K562 (cell line): ENCODE results near the gene IPCEF1. TPM values are rescaled to one million over a fixed set of nuclear protein-coding genes. Genes with fewer than 3 reads are reported as not detected.

Experiments
- ATAC-seq: fragments of 200-7000 bp; cut with Tn5 transposase; 3 replicates; pipeline ENCODE4 v1.9.1; 2020; ENCODE audit warnings: moderate library complexity
- BruUV-seq: library from RNA; stranded (reverse); fragments of 400-500 nt; replicated peaks from 2 replicates; lab custom pipeline; 2021; lab: Mats Ljungman, UMichigan
- CTCF ChIA-PET: fragments of 300-600 bp; formaldehyde crosslinking; extraction: SDS; loops from one replicate; lab custom pipeline; 2021; ENCODE audit warnings: low intra/inter-chr PET ratio; lab: Yijun Ruan, JAX
- POLR2A ChIA-PET: fragments of 300-600, 350-650 bp; sonication (Branson Sonifier 250); formaldehyde crosslinking; extraction: SDS; loops from one replicate; lab custom pipeline; 2021; ENCODE audit warnings: antibody characterized with exemption, inconsistent platforms; lab: Yijun Ruan, JAX
- DNase-seq, 4 experiments: peaks; one replicate each; pipeline versions ENCODE4 v3.0.0 to v3.0.0-alpha.2; 2011 to 2018; ENCODE audit warnings: low spot score in 3 of 4, mixed read lengths in 3 of 4; ENCODE audit errors: extremely low read depth in 1 of 4
- FAIRE-seq: peaks from 2 replicates; lab custom pipeline; 2011; peaks lifted over from hg19 to GRCh38; lab: Jason Lieb, UNC
- H2AFZ ChIP-seq: 2 replicates; pipeline ENCODE4 v1.6.0; 2011; ENCODE audit warnings: low read depth, low read length, control low read depth, inconsistent platforms
- H3K27ac ChIP-seq: fragments of 200-600 bp; 3 replicates; pipeline ENCODE4 v1.8.0; 2011; ENCODE audit warnings: low read depth, mild to moderate bottlenecking, control low read depth, inconsistent platforms, low read length, moderate library complexity, mixed read lengths; ENCODE audit errors: extremely low read depth
- H3K27me3 ChIP-seq, 2 experiments: fragments of 300-600 bp in 1 of 2; 2 replicates in 1 of 2; 3 replicates in 1 of 2; pipeline versions ENCODE4 v1.6.0 to v1.8.0; 2011; ENCODE audit warnings: inconsistent platforms in 2 of 2, low read length in 2 of 2, mild to moderate bottlenecking in 1 of 2, mixed read lengths in 1 of 2, moderate library complexity in 1 of 2; ENCODE audit not compliant: control insufficient read depth in 2 of 2, insufficient read depth in 2 of 2
- H3K36me3 ChIP-seq: fragments of 300-600 bp; 3 replicates; pipeline ENCODE4 v1.8.0; 2011; ENCODE audit warnings: mild to moderate bottlenecking, low read length, inconsistent platforms; ENCODE audit not compliant: control insufficient read depth, insufficient read depth
- H3K4me1 ChIP-seq, 2 experiments: fragments of 200-600 bp in 1 of 2; replicated peaks in 1 of 2; 2 replicates in 1 of 2; 3 replicates in 1 of 2; pipeline versions ENCODE4 v1.5.1 to v1.8.0; 2011; ENCODE audit warnings: inconsistent platforms in 2 of 2, low read length in 2 of 2, mild to moderate bottlenecking in 1 of 2, mixed read lengths in 1 of 2, moderate library complexity in 1 of 2; ENCODE audit not compliant: control insufficient read depth in 2 of 2, insufficient read depth in 2 of 2
- H3K4me2 ChIP-seq: 2 replicates; pipeline ENCODE4 v1.6.1; 2011; ENCODE audit warnings: low read length, control low read depth, inconsistent platforms, mixed read lengths; ENCODE audit not compliant: insufficient read depth
- H3K4me3 ChIP-seq: fragments of 200-600 bp; sonication (generic), shearing (Covaris generic); 2 replicates; pipeline ENCODE4 v1.5.1; 2016; ENCODE audit warnings: control low read depth, inconsistent platforms
- H3K79me2 ChIP-seq: fragments of 200-600 bp; 3 replicates; pipeline ENCODE4 v1.8.0; 2011; ENCODE audit warnings: low read length, inconsistent platforms; ENCODE audit not compliant: control insufficient read depth, insufficient read depth
- H3K9ac ChIP-seq, 2 experiments: 2 replicates each; pipeline versions ENCODE4 v1.6.0 to v1.6.1; 2011; ENCODE audit warnings: low read depth in 2 of 2, low read length in 2 of 2, control low read depth in 1 of 2, inconsistent platforms in 1 of 2, mild to moderate bottlenecking in 1 of 2, mixed read lengths in 1 of 2; ENCODE audit not compliant: insufficient read depth in 1 of 2
- H3K9me1 ChIP-seq: one replicate; pipeline ENCODE4 v1.6.0; 2011; ENCODE audit warnings: inconsistent platforms, mild to moderate bottlenecking, low read length, moderate library complexity; ENCODE audit not compliant: control insufficient read depth, insufficient read depth
- H3K9me3 ChIP-seq: replicated peaks from 2 replicates; pipeline ENCODE4 v1.5.1; 2011; ENCODE audit warnings: low read depth, low read length, inconsistent platforms; ENCODE audit not compliant: control insufficient read depth, insufficient read depth
- H4K20me1 ChIP-seq: replicated peaks from 2 replicates; pipeline ENCODE4 v1.6.1; 2011; ENCODE audit warnings: low read length, inconsistent platforms, mixed read lengths; ENCODE audit not compliant: control insufficient read depth, insufficient read depth
- ETV6 ChIP-seq, 3 experiments: fragments of 150-350 bp in 1 of 3; sonication (generic) in 1 of 3; formaldehyde crosslinking in 1 of 3; IDR thresholded peaks; 2 replicates each; pipeline versions ENCODE4 v1.6.1 to v1.8.0; 2014 to 2022; ENCODE audit warnings: borderline replicate concordance in 2 of 3, low read depth in 2 of 3, antibody characterized with exemption in 1 of 3, low read length in 1 of 3, mild to moderate bottlenecking in 1 of 3, missing genetic modification reagents in 1 of 3
- HIVEP1 ChIP-seq: fragments of 250-450 bp; sonication (Bioruptor Pico); IDR thresholded peaks from 2 replicates; pipeline ENCODE4 v1.4.0; 2020; ENCODE audit warnings: mild to moderate bottlenecking
- MAFF ChIP-seq: IDR thresholded peaks from 2 replicates; pipeline ENCODE4 v1.6.1; 2012; ENCODE audit warnings: low read length, improper control_type of control experiment
- SIN3A ChIP-seq, 2 experiments: fragments of 150-350 bp in 1 of 2; IDR thresholded peaks; 2 replicates each; pipeline ENCODE4 v1.6.1; 2011 to 2016; ENCODE audit warnings: borderline replicate concordance in 2 of 2, low read depth in 2 of 2, low read length in 2 of 2, mild to moderate bottlenecking in 2 of 2, moderate library complexity in 2 of 2; ENCODE audit not compliant: control insufficient read depth in 1 of 2
- ZFX ChIP-seq: sonication (generic); formaldehyde crosslinking; IDR thresholded peaks from 2 replicates; pipeline ENCODE4 v1.8.0; 2022; ENCODE audit warnings: mild to moderate bottlenecking, missing genetic modification reagents, moderate library complexity
- ZNF408 ChIP-seq: fragments of 250-450 bp; sonication (Bioruptor Pico); IDR thresholded peaks from 2 replicates; pipeline ENCODE4 v1.4.0; 2020; ENCODE audit warnings: low read depth, mild to moderate bottlenecking, moderate library complexity
- WGBS: fragments of 100-300 bp; shearing (Covaris generic); methylation state at CpG from one replicate; pipeline ENCODE4 v1.1.6; 2016; ENCODE audit warnings: low coverage, mixed read lengths; ENCODE audit not compliant: insufficient coverage; ENCODE audit errors: missing lambda C conversion rate; 5-methylcytosine and 5-hydroxymethylcytosine counted together
- in situ Hi-C: fragments of 300-500 bp; cut with MboI; formaldehyde crosslinking; loops from 4 replicates; pipeline ENCODE4 v1.15.0; 2018; ENCODE audit warnings: inconsistent platforms, mixed read lengths
- intact Hi-C: fragments of 100-400 bp; cut with micrococcal nuclease; formaldehyde crosslinking; loops from 2 replicates; pipeline ENCODE4 v1.14.2; 2022
- polyA plus RNA-seq, 8 experiments: library from polyadenylated mRNA; depleted of rRNA in 4 of 8; stranded (reverse) in 5 of 8; unstranded in 3 of 8; fragments of >200 nt; fragmentation: Nextera tagmentation in 2 of 8; fragmentation: Illumina TruSeq in 1 of 8; extraction: Ambion mirVana in 2 of 8; extraction: Trizol in 1 of 8; gene quantifications; 2 replicates each; pipeline versions ENCODE4 v1.2.1 to v1.2.3, GENCODE V29; 2011 to 2014; ENCODE audit warnings: inconsistent platforms in 1 of 8, missing spikeins in 1 of 8
- total RNA-seq, 7 experiments: library from RNA; depleted of rRNA in 6 of 7; stranded (reverse); fragments of >200 nt in 6 of 7; fragmentation: Illumina TruSeq in 2 of 7; extraction: Trizol in 2 of 7; gene quantifications; 2 replicates each; pipeline versions ENCODE4 v1.2.1 to v1.2.3, GENCODE V29; 2011 to 2021; ENCODE audit warnings: low replicate concordance in 1 of 7

Gene IPCEF1
- total and polyA plus RNA-seq, 9 of the 15 experiments (the other 6 are each of a cell fraction or from before 2014, with no cell fraction given) = 0.14 to 0.18 TPM; not detected in 7

DNA sequence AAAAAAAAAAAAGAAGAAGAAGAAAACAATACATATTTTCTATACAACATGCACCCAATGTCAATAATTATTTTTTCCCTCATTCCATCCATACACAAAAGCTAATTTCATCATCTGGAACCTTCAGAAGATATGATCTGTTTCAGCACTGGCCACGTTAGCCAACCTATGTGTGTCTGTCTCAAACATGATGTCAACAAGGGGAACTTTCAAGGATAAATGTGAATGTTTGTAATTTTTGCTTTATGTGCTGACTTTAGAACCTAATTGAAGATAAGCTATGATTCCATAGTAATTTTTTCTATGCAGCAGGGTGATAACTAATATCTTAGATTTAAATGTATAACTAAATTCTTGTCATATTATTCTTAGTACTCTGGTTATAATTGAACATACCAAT lies 37.9 kb downstream of the IPCEF1 start:
- Histone ChIP-seq H3K9me3 (no peaks in the 10 kb centered on the region), H3K4me1 (no peaks in the 10 kb centered on the region), H3K36me3 (no peaks in the 10 kb centered on the region), H4K20me1 (no peaks in the 10 kb centered on the region), H3K27ac (no peak overlapping the region), H3K9me1 (no peaks in the 10 kb centered on the region), H2AFZ (no peak overlapping the region), H3K4me3 (no peak overlapping the region), H3K27me3 (peaks cover 0 to 5% of the 10 kb centered on the region in 2 experiments; a peak in 1 of 5 replicates), H3K79me2 (no peaks in the 10 kb centered on the region), H3K4me2 (no peak overlapping the region), H3K9ac (no peak overlapping the region)
- in situ Hi-C loops (no loop called here), intact Hi-C loops (no loop called here)
- ChIA-PET CTCF (no interaction called here), POLR2A (no interaction called here)
- no peak for FAIRE-seq
- DNase-seq = no peak
- WGBS = 0% methylated on average over 1 of the region's 1 CpG
- BruUV-seq = no TSS peak
- no peak for ATAC-seq
- TF ChIP-seq ETV6 (IDR thresholded peaks at IDR 0.05; ENCODE audit: borderline replicate concordance in 1 of 2, low read depth in 2 of 2, low read length in 1 of 2) (no peak), ETV6 (CRISPR knock-in tag; IDR thresholded peaks at IDR 0.05; ENCODE audit: borderline replicate concordance) (no peak), MAFF (no peak), ZFX (CRISPR knock-in tag) (no peak), HIVEP1 (CRISPR knock-in tag) (no peak), SIN3A (IDR thresholded peaks at IDR 0.05; ENCODE audit: borderline replicate concordance in 2 of 2, control insufficient read depth in 1 of 2, low read depth in 2 of 2, low read length in 2 of 2) (no peak), ZNF408 (CRISPR knock-in tag) (no peak)
